ENCODE data around the gene PRRT2. TPM values are rescaled to one million over a fixed set of nuclear protein-coding genes. Genes with fewer than 3 reads are reported as not detected.
"Not testable (repeated sequence)": the region's sequence is repeated elsewhere in the genome, so short reads cannot be mapped to it uniquely, and the experiment has no call there.

The PRRT2 gene
- total RNA-seq, 4 donors from 2014 or later = 1.4 to 6.0 (median 1.9) TPM; not detected in 1

GRCh38 chr16:29767062-29767461, 44.9 kb upstream of the PRRT2 start:
- WGBS, 2 donors (ENCODE audit: low coverage in 1 of 2) = 88 to 93% methylated on average over 3 of the region's 3 CpGs
- in situ Hi-C loops (cut with MboI; ENCODE audit: low pct_ligation_motif_present in 1 of 4, low pct_unique_long_range_greater_than_20kb in 1 of 4, low sequenced_read_pairs in 3 of 4) (no loop called here), intact Hi-C loops (cut with DNase I; ENCODE audit: low total_unique reads) (no loop called here)

DNA sequence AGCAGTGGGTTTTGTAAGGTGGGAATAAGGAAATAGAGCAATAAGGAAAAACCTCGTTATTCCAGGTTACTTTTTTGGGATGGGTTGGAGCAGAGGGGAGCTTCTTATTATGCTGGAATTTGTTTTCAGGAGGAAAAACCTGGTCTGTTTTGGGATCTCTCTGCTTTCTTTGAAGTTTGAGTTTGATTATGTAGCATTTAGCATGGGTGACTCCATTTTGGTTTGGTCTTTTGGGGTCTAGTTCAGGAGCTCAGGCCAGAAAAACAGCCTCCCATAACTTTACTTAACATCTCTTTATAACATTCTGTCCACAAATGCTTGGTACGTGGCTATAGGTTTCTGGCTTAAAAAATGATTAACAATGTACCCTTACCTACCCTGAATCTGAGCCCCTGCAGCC, 42.5 kb upstream of the PRRT2 start:
- 78 to 80% methylated on average over 2 of the region's 2 CpGs for WGBS, 2 donors (ENCODE audit: low coverage in 1 of 2)
- intact Hi-C loops (cut with DNase I; ENCODE audit: low total_unique reads) = no loop called here

More at GRCh38 chr16:29767062-29767461, 44.9 kb upstream of the PRRT2 start:
- TF ChIP-seq POLR2A (IDR thresholded peaks at IDR 0.05) (no peak), POLR2AphosphoS5 (IDR thresholded peaks at IDR 0.05) (no peak), EP300 (IDR thresholded peaks at IDR 0.05; ENCODE audit: low read depth) (no peak), CTCF (IDR thresholded peaks at IDR 0.05) (no peak)
- Histone ChIP-seq H3K27ac (no peak overlapping the region), H3K27me3 (no peaks in the 10 kb centered on the region), H3K36me3 (no peaks in the 10 kb centered on the region), H3K9me3 (no peaks in the 10 kb centered on the region), H3K4me3 (no peak overlapping the region), H3K4me1 (peaks cover 0 to 29% (median 12%) of the 10 kb centered on the region in 4 donors)
- no peak for DNase-seq

GRCh38 chr16:29770250-29770929, 41.6 kb upstream of the PRRT2 start:
- WGBS, 2 donors (ENCODE audit: low coverage in 1 of 2) = 61 to 67% methylated on average over 4 to 7 of the region's 7 CpGs
- Histone ChIP-seq H3K4me3 (no peak overlapping the region), H3K9me3 (no peaks in the 10 kb centered on the region), H3K36me3 (no peaks in the 10 kb centered on the region), H3K27ac (peak overlapping the region in 3 of 4 donors; percentile 35 to 52 (median 45)), H3K27me3 (no peaks in the 10 kb centered on the region), H3K4me1 (peaks cover 0 to 14% (median 5%) of the 10 kb centered on the region in 4 donors)
- no peak for TF ChIP-seq CTCF (IDR thresholded peaks at IDR 0.05)
- no peak for TF ChIP-seq POLR2AphosphoS5 (IDR thresholded peaks at IDR 0.05)
- TF ChIP-seq POLR2A (IDR thresholded peaks at IDR 0.05) = no peak
- TF ChIP-seq EP300 (IDR thresholded peaks at IDR 0.05; ENCODE audit: low read depth) = no peak
- intact Hi-C loops (cut with DNase I; ENCODE audit: low total_unique reads) (no loop called here), in situ Hi-C loops (cut with MboI; ENCODE audit: low pct_ligation_motif_present in 1 of 4, low pct_unique_long_range_greater_than_20kb in 1 of 4, low sequenced_read_pairs in 3 of 4) (no loop called here)
- no peak for DNase-seq

More for the DNA sequence above, 42.5 kb upstream of the PRRT2 start:
- Histone ChIP-seq H3K4me3 (no peak overlapping the region), H3K9me3 (no peaks in the 10 kb centered on the region), H3K36me3 (no peaks in the 10 kb centered on the region), H3K27me3 (no peaks in the 10 kb centered on the region), H3K27ac (peak overlapping the region in 1 of 4 donors; percentile 45), H3K4me1 (peaks cover 0 to 22% (median 10%) of the 10 kb centered on the region in 4 donors)
- TF ChIP-seq POLR2A (IDR thresholded peaks at IDR 0.05) (no peak), EP300 (IDR thresholded peaks at IDR 0.05; ENCODE audit: low read depth) (no peak), POLR2AphosphoS5 (IDR thresholded peaks at IDR 0.05) (no peak), CTCF (IDR thresholded peaks at IDR 0.05) (no peak)
- in situ Hi-C loops (cut with MboI; ENCODE audit: low pct_ligation_motif_present in 1 of 4, low pct_unique_long_range_greater_than_20kb in 1 of 4, low sequenced_read_pairs in 3 of 4) = no loop called here
- no peak for DNase-seq

GRCh38 chr16:29772330-29772729, 39.7 kb upstream of the PRRT2 start:
- H3K4me1 ChIP-seq; H3K36me3 ChIP-seq; DNase-seq; H3K27me3 ChIP-seq; in situ Hi-C loops (cut with MboI; ENCODE audit: low pct_ligation_motif_present in 1 of 4, low pct_unique_long_range_greater_than_20kb in 1 of 4, low sequenced_read_pairs in 3 of 4); H3K27ac ChIP-seq; H3K4me3 ChIP-seq; H3K9me3 ChIP-seq; intact Hi-C loops (cut with DNase I; ENCODE audit: low total_unique reads): not testable (repeated sequence)
- WGBS, 2 donors (ENCODE audit: low coverage in 1 of 2) = 93% methylated on average over 7 of the region's 7 CpGs; no CpG with 5 or more reads in 1 of the 2 donors

Measured in transverse colon (tissue), 4 donors.